GM12878 (cell line): ENCODE data around the gene MAZ.
"Not testable (repeated sequence)": the region's sequence is repeated elsewhere in the genome, so short reads cannot be mapped to it uniquely, and the experiment has no call there.

Source experiments
- BHLHE40 ChIP-seq, 2 experiments: fragments of 450-650 bp in 1 of 2; IDR thresholded peaks; 2 replicates each; pipeline ENCODE4 v1.6.1; 2011 to 2017; ENCODE audit warnings: low read depth in 2 of 2, borderline replicate concordance in 1 of 2, improper control_type of control experiment in 1 of 2, low read length in 1 of 2, mild to moderate bottlenecking in 1 of 2
- CHD2 ChIP-seq: IDR thresholded peaks from 2 replicates; pipeline ENCODE4 v1.6.1; 2011; ENCODE audit warnings: low read depth, low read length, improper control_type of control experiment, borderline replicate concordance
- MEF2B ChIP-seq: fragments of 450-650 bp; IDR thresholded peaks from 2 replicates; pipeline ENCODE4 v1.6.1; 2018; ENCODE audit warnings: mild to moderate bottlenecking, moderate library complexity; ENCODE audit not compliant: partially characterized antibody, poor library complexity, severe bottlenecking
- NRF1 ChIP-seq: conservative IDR thresholded peaks from 2 replicates; pipeline ENCODE4 v1.6.1; 2011; ENCODE audit warnings: mild to moderate bottlenecking, low read depth, low read length, improper control_type of control experiment
- POLR2AphosphoS5 ChIP-seq: IDR thresholded peaks from 2 replicates; pipeline ENCODE4 v1.6.1; 2011; ENCODE audit warnings: mild to moderate bottlenecking, low read length, inconsistent platforms
- TF ChIP-seq, protein P1 (sequence below): IDR thresholded peaks from 2 replicates; pipeline ENCODE4 v1.6.1; 2012; ENCODE audit warnings: low read length, inconsistent platforms
- TF ChIP-seq, protein P2 (sequence below), 3 experiments: IDR thresholded peaks in 2 of 3; conservative IDR thresholded peaks in 1 of 3; 2 replicates each; pipeline ENCODE4 v1.5.1; 2011; ENCODE audit warnings: low read depth in 3 of 3, low read length in 3 of 3, mild to moderate bottlenecking in 3 of 3, control low read depth in 2 of 3, moderate library complexity in 2 of 3, inconsistent platforms in 1 of 3, mixed read lengths in 1 of 3; ENCODE audit not compliant: control insufficient read depth in 2 of 3, insufficient read depth in 1 of 3; ENCODE audit errors: extremely low read depth in 1 of 3

DNA sequence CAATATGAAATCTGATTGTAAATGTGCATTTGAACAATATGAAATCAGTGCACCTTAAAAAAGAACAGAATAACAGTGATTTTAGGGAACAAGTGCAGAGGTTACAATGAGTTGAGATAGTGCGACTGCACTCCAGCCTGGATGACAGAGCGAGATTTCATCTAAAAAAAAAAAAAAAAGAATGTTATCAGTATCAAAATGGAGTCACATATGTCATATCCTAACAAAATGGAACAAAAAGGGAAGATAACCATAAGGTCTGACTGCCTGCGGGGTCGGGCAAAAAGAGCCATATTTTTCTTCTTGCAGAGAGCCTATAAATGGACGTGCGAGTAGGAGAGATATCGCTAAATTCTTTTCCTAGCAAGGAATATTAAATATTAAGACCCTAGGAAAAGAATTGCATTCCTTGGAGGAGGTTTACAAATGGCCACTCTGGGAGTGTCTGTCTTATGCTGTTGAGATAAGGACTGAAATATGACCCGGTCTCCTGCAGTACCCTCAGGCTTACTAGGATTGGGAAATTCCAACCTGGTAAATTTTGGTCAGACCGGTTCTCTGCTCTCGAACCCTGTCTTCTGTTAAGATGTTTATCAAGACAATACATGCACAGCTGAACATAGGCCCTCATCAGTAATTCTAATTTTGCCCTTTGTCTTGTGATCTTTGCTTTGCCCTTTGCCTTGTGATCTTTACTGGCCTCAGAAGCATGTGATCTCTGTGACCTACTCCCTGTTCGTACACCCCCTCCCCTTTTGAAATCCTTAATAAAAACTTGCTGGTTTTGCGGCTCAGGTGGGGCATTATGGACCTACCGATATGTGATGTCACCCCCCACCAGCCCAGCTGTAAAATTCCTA lies 23.0 kb upstream of the MAZ start:
- TF ChIP-seq BHLHE40 (IDR thresholded peaks at IDR 0.05; ENCODE audit: borderline replicate concordance in 1 of 2, low read depth in 2 of 2, low read length in 1 of 2); CHD2; NRF1; MEF2B; POLR2AphosphoS5: not testable (repeated sequence)
- TF ChIP-seq, protein P1, sequence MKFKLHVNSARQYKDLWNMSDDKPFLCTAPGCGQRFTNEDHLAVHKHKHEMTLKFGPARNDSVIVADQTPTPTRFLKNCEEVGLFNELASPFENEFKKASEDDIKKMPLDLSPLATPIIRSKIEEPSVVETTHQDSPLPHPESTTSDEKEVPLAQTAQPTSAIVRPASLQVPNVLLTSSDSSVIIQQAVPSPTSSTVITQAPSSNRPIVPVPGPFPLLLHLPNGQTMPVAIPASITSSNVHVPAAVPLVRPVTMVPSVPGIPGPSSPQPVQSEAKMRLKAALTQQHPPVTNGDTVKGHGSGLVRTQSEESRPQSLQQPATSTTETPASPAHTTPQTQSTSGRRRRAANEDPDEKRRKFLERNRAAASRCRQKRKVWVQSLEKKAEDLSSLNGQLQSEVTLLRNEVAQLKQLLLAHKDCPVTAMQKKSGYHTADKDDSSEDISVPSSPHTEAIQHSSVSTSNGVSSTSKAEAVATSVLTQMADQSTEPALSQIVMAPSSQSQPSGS = not testable (repeated sequence)
- TF ChIP-seq, protein P2, sequence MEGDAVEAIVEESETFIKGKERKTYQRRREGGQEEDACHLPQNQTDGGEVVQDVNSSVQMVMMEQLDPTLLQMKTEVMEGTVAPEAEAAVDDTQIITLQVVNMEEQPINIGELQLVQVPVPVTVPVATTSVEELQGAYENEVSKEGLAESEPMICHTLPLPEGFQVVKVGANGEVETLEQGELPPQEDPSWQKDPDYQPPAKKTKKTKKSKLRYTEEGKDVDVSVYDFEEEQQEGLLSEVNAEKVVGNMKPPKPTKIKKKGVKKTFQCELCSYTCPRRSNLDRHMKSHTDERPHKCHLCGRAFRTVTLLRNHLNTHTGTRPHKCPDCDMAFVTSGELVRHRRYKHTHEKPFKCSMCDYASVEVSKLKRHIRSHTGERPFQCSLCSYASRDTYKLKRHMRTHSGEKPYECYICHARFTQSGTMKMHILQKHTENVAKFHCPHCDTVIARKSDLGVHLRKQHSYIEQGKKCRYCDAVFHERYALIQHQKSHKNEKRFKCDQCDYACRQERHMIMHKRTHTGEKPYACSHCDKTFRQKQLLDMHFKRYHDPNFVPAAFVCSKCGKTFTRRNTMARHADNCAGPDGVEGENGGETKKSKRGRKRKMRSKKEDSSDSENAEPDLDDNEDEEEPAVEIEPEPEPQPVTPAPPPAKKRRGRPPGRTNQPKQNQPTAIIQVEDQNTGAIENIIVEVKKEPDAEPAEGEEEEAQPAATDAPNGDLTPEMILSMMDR (IDR thresholded peaks at IDR 0.05 in 2 of 3, conservative IDR thresholded peaks at IDR 0.05 in 1 of 3; ENCODE audit: control insufficient read depth in 2 of 3, extremely low read depth in 1 of 3, insufficient read depth in 1 of 3, low read depth in 3 of 3, low read length in 3 of 3) = not testable (repeated sequence)
